ENCODE measurements around the gene GTPBP8. TPM values are rescaled to one million over a fixed set of nuclear protein-coding genes. Genes with fewer than 3 reads are reported as not detected.

Gene GTPBP8
- total and polyA plus RNA-seq, 10 of the 15 experiments (the other 5 are each of a cell fraction or from before 2014, with no cell fraction given): 10.3 to 29.0 (median 17.0) TPM

- CTCF ChIA-PET: interaction anchor here (0.5 to 3.7 kb wide), 12 partner anchors 8 to 440 kb away, joined by 3 to 19 read pairs (median 4); partner anchors contain the start of gene GTPBP8
- H3K9me3 ChIP-seq (replicated peaks; ENCODE audit: control insufficient read depth, insufficient read depth, low read length): no peaks in the 10 kb centered on the region; the same call in 2 of the 3 replicates
- H3K4me3 ChIP-seq: peak overlapping the region; percentile 93
- WGBS (ENCODE audit: insufficient coverage, insufficient replicate concordance, low lambda C conversion rate, missing lambda C conversion rate): 1% methylated on average over 13 of the region's 13 CpGs
- DNase-seq (ENCODE audit: low read depth, low spot score): no peak
- peaks cover 0 to 6% of the 10 kb centered on the region in 2 experiments; a peak in 2 of 4 replicates for H3K36me3 ChIP-seq (ENCODE audit: control insufficient read depth in 2 of 2, insufficient read depth in 2 of 2, low read length in 1 of 2)
- H3K79me2 ChIP-seq (ENCODE audit: control insufficient read depth, insufficient read depth, low read length): peaks cover 51% of the 10 kb centered on the region
- peak overlapping the region; percentile 89 for H3K9ac ChIP-seq (ENCODE audit: control insufficient read depth, insufficient read depth, low read length)
- peak; percentile 66 for FAIRE-seq
- intact Hi-C loops (cut with micrococcal nuclease; ENCODE audit: unreplicated experiment): loop anchor here (2.0 kb wide), 1 partner anchor 28 kb away; the partner anchor contains the start of gene GTPBP8
- H4K20me1 ChIP-seq (ENCODE audit: control insufficient read depth, insufficient read depth): no peaks in the 10 kb centered on the region
- in situ Hi-C loops (cut with MboI): no loop called here
- TSS peak; percentile 54 for BruUV-seq (replicated peaks)
- ATAC-seq: peak; percentile 24
- peak overlapping the region; percentile 91 for H3K4me2 ChIP-seq (ENCODE audit: control insufficient read depth, insufficient read depth)
- POLR2A ChIA-PET: interaction anchor here (0.6 to 2.3 kb wide), 9 partner anchors 8 to 613 kb away, joined by 3 to 21 read pairs (median 5); partner anchors contain the start of genes ATG3, GTPBP8 and SLC35A5
- no peak for TF ChIP-seq E4F1 (IDR thresholded peaks at IDR 0.05; ENCODE audit: borderline replicate concordance, partially characterized antibody)
- no peak for TF ChIP-seq NFXL1 (IDR thresholded peaks at IDR 0.05; ENCODE audit: borderline replicate concordance)
- no peak for TF ChIP-seq IRF5 (IDR thresholded peaks at IDR 0.05; ENCODE audit: borderline replicate concordance)
- TF ChIP-seq CREM (IDR thresholded peaks at IDR 0.05; ENCODE audit: low read depth): 0 out of 2 replicates have a peak, but pooled peaks have one; percentile 14
- TF ChIP-seq MEF2B (IDR thresholded peaks at IDR 0.05; ENCODE audit: partially characterized antibody, poor library complexity, severe bottlenecking): peak; percentile 17
- TF ChIP-seq GABPA (IDR thresholded peaks at IDR 0.05; ENCODE audit: low read depth): no peak
- TF ChIP-seq SPI1 (IDR thresholded peaks at IDR 0.05; ENCODE audit: borderline replicate concordance, insufficient read depth, low read depth, low read length): peak; percentile 33; the same call in 1 of the 2 replicates
- TF ChIP-seq CTCF (IDR thresholded peaks at IDR 0.05 in 2 of 3, conservative IDR thresholded peaks at IDR 0.05 in 1 of 3; ENCODE audit: control insufficient read depth in 2 of 3, extremely low read depth in 1 of 3, insufficient read depth in 1 of 3, low read depth in 3 of 3, low read length in 3 of 3): no peak
- H3K27ac ChIP-seq (ENCODE audit: control insufficient read depth, insufficient read depth): peak overlapping the region; percentile 86
- no peaks in the 10 kb centered on the region for H3K27me3 ChIP-seq (replicated peaks in 1 of 2; ENCODE audit: control insufficient read depth in 2 of 2, insufficient read depth in 2 of 2, low read length in 1 of 2)
- RAD21 ChIA-PET (ENCODE audit: unreplicated experiment): interaction anchor here (0.6 to 2.8 kb wide), 15 partner anchors 9 to 907 kb away, joined by 3 to 24 read pairs (median 3); partner anchors contain the start of genes ATG3, CD200, GTPBP8 and SLC35A5
- H3K4me1 ChIP-seq (ENCODE audit: control insufficient read depth, insufficient read depth, low read length): peaks cover 4% of the 10 kb centered on the region; the same call in 1 of the 2 replicates
- peak overlapping the region; percentile 97 for H2AFZ ChIP-seq (ENCODE audit: control insufficient read depth, low read depth, low read length)
- SMC1A ChIA-PET (ENCODE audit: uncharacterized antibody, unreplicated experiment): interaction anchor here (0.6 to 4.1 kb wide), 15 partner anchors 10 to 926 kb away, joined by 3 to 25 read pairs (median 4); partner anchors contain the start of gene GTPBP8
Observed at GRCh38 chr3:113018536-113019181, 27.9 kb downstream of the GTPBP8 start.

Measured in GM12878 (cell line).